Renal cortical epithelial cell (primary cell): ENCODE measurements around the gene B4GALNT3. TPM values are rescaled to one million over a fixed set of nuclear protein-coding genes. Genes with fewer than 3 reads are reported as not detected.

Experiments used
- DNase-seq: peaks from one replicate; pipeline ENCODE4 v3.0.0-alpha.2; 2011; ENCODE audit warnings: low read depth
- total RNA-seq: library from RNA; depleted of rRNA; stranded (reverse); fragments of >200 nt; gene quantifications from 2 replicates; pipeline ENCODE4 v1.2.3, GENCODE V29; 2014

The B4GALNT3 gene
- total RNA-seq, 1 donor from 2014 or later, result 0.94 TPM

DNA sequence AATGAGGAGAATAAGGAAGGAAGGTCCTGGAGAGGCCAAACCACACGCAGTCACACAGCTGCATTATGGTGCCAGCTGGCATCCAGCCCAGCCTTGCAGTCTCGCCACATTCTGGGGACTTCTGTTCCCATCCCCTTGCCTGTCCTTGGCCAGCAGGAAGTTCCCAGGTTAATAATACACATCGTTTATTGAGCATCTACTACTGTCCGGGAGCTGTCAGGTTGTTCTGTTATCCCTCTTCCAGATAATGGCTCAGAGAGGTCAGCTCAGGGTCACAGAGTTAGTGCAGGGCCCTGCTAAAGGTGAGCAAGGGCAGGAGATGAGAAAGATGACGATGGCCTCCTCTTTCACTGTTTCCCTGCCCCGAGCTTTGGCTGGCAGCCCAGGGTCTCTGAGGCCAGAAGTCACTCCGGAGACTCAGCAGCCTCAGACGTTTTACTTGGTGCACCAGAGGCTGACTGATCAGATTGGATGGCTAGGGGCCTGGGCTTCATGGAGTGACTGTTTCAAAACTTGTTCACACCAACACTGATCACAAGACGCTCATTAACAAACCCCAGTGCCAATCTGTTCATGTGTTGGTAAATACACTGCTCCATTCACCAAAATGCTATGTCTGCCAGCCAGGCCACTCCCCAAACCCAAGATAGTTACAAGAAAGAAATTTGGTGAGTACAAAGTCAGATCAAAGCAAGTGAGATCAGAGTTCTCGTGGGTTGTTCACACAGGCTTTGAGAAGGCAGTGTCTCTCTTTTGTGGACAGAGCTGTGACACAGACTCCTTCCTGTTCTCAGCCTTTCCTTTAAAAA lies 79.2 kb downstream of the B4GALNT3 start:
- DNase-seq, result peak; percentile 87

DNA sequence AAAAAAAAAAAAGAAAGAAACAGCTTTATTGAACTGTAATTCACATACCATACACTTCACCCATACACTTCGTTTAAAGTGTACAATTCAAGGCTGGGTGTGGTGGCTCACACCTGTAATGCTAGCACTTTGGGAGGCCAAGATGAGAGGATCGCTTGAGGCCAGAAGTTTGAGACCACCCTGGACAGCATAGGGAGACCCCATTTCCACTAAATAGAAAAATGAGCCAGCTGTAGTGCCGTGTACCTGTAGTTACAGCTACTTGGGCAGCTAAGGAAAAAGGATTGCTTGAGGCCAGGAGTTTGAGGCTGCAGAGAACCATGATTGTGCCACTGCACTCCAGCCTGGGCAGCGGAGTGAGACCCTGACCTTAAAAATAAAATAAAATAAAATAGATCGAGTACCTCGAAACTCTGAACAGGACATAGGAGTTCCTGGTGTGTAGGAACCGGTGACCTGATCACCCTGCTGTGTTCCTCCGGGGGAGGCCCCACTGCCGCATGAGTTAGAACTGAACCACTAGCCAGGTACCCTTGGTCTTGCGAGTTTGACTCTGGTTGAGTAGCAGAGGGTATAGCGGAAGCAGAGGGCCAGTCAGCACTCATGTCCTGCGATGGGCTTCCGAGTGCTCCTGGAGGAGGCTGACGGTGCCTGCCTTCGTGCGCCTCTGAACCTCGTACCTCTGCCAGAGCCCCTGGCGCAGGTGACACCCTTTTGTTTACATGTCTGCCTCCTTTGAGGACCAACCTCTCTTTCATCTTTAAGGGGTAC lies 80.0 kb downstream of the B4GALNT3 start:
- DNase-seq, result no peak

GRCh38 chr12:541676-542324 lies 82.1 kb downstream of the B4GALNT3 start:
- peak; percentile 54 for DNase-seq

DNA sequence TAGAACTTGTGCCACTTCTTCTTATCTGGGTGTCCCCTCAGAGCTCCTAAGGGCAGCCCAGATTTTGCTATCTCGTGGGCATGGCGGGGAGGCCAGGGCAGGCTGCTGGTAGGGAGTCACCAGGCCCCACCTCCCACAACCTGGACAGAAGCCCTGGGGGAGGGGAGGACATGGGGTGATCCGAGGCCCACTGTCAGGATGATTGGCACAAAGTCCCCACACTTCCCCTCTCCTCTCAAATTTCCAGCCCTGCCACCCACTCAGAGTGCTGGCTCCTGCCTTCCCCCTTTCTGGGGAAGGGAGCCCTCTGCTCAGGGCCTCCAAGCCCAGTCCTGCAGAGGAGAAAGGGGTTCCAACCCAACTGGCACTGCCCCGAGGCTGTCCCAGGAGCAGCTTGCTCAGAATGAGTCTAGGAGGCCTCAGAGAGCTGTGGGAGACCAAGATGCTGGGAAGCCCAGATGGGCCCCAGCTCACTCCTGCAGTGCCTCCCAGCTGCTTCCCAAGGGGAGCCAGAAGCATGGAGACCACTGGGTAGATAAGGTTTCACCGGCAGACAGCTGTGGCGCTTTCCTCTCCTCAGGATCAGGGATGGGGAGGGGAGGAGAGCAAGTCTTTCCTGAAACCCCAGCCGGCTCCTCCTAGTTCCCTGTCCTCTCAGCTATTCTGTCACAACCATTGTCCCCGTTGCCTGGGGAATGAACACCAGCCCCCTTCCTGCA lies 82.8 kb downstream of the B4GALNT3 start:
- no peak for DNase-seq

GRCh38 chr12:543114-543451 lies 83.3 kb downstream of the B4GALNT3 start:
- no peak for DNase-seq

DNA sequence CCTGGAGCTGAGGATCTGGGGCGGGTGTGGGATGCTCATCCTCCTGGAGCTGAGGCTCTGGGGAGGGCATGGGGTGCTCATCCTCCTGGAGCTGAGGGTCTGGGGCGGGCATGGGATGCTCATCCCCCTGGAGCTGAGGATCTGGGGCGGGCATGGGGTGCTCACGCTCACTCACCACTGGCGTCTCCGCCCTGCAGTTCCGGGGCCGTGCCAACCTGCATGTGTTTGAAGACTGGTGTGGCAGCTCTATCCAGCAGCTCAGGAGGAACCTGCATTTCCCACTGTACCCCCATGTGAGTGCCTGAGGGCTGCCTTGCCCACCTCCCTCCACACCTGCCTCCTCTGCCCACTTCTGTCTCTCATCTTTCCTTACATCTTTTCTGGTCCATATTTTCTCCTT lies 84.4 kb downstream of the B4GALNT3 start:
- DNase-seq, result no peak

- no peak for DNase-seq
These were observed 85.3 kb downstream of the B4GALNT3 start for GRCh38 chr12:544941-545635.

- no peak for DNase-seq
These were observed 86.1 kb downstream of the B4GALNT3 start for GRCh38 chr12:545835-546234.

- no peak for DNase-seq
These were observed 86.7 kb downstream of the B4GALNT3 start for GRCh38 chr12:546265-546919.

- no peak for DNase-seq
These were observed 87.4 kb downstream of the B4GALNT3 start for GRCh38 chr12:546920-547845.

- no peak for DNase-seq
These were observed 88.2 kb downstream of the B4GALNT3 start for GRCh38 chr12:547883-548470.

- DNase-seq, result no peak
These were observed 89.8 kb downstream of the B4GALNT3 start for GRCh38 chr12:549476-550082.

- no peak for DNase-seq
These were observed 90.9 kb downstream of the B4GALNT3 start for GRCh38 chr12:550473-551260.

DNA sequence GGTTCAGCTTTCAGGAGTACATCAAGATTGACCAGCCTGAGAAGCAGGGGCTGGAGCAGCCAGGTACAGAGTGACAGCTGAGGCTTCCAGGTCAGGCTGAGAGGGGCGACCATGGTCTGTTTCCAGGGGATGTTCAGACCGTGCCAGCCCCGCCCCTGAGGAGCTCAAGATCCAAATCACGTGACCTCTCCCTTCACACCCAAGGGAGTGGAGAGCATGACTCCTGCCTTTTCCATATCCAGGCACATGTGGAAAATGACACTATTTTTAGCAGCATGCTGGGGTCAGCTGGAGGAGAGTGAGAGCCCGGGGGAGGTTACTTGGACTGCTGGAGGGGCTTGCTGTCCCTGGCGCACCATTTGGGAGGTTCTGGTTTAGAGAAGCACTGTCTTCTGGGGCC lies 92.7 kb downstream of the B4GALNT3 start:
- DNase-seq, result no peak

- no peak for DNase-seq
These were observed 93.7 kb downstream of the B4GALNT3 start for GRCh38 chr12:553216-554000.

DNA sequence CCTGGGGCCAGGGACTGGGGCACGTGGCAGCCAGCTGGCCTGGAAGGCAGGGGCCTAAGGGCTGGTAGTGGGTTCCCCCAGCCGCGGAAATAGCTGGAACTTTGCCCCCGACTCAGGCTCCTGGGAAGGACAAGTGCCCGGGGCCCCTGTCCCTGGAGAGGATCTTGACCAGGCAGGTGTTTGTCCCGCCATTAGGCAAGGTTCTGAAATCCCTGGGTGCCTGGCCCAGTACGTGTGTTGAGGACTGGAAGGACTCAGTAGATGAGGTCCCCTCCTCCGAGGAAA lies 94.2 kb downstream of the B4GALNT3 start:
- no peak for DNase-seq

GRCh38 chr12:556498-556897 lies 96.8 kb downstream of the B4GALNT3 start:
- DNase-seq, result no peak

- DNase-seq, result no peak
These were observed 98.8 kb downstream of the B4GALNT3 start for GRCh38 chr12:558580-558979.
